Measurements from ENCODE around the gene SCRG1. TPM values are rescaled to one million over a fixed set of nuclear protein-coding genes. Genes with fewer than 3 reads are reported as not detected.

SCRG1 gene
- total RNA-seq: under 0.01 and 0.09 TPM in 2 replicates

DNA sequence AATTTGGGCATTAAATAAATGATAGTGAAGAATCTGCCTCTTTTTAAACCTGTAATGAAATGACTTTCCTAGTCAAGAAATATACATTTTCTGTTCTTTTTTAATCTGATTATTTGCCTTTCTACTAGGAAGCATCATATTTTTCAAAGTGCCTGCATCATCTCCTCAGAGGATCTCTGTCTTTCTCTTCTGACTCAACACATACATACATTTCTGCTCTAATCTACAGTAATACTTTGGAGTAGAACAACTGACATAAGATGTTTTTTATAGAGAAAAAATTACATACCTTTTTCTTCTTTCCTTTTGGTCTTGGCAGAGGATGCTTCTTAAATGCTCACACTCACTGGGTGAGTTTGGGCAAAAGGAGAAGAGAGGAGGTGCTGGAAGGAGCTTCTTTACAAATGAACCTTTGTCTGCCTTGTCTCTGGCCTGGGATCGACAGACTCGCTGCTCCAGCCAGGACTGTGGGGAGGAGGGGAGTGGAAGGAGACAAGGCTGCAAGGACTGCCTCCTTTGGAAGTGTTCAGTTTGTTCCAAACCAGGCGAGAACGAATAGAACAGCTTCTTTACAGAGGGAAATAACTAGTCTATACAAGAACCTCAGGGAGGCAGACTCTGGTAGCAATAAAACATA is at the start of gene SCRG1:
Gene SCRG1 (minus strand): TSS at position 338 of the 637 bp plus-strand sequence. CDS start 7,702 bp downstream, outside the sequence.

DNA sequence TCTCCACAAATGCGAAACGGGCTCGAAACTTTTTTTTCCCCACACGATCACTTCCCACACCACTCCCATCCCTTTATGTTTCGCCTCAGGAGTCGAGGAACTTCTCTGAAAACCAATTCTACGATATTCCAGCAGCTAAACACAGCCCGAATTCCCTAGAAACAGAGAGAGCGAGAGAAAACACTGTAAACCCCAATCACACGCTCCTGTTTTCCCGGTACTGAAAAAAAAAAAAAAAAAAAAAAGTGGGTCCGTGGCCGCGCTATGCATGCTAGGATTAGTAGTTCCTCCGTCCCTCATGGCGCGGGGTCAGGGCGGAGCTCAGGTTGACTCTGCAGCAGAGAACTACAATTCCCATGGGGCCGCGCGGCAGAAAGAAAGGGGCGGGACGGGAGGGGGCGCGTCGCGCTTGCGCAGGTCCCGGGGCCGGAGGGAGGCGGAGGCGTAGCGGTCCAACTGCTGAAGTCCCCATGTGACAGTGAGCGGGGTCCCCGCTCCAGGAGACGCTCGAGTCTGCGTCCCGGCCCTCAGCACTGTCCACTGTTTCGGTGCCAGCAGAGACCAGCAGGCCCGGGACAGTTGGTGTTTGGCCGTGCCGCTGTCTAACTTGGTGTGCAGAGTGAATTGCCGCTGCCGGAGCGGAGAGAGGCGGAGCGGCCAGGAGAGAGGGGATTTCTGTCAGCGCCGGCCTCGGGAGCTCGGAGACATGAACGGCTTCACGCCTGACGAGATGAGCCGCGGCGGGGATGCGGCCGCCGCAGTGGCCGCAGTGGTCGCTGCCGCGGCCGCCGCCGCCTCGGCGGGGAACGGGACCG is 28.2 kb downstream of the SCRG1 start, which contains the start of gene SAP30:
Gene SAP30 (plus strand): TSS at position 478 of the 815 bp plus-strand sequence. CDS start 229 bp downstream, at position 707.

Other genes starting within 250 kb of the SCRG1 start
- 9.8 and 15.1 TPM in 2 replicates for gene GALNT7, start 230.3 kb downstream of the SCRG1 start, total RNA-seq
- gene HMGB2, start 64.8 kb downstream of the SCRG1 start, total RNA-seq: 41.3 and 48.4 TPM in 2 replicates
- 15.8 and 19.2 TPM in 2 replicates for gene SAP30, start 28.2 kb downstream of the SCRG1 start, total RNA-seq
- gene HAND2, start 131.1 kb upstream of the SCRG1 start, total RNA-seq: 3.2 and 8.4 TPM in 2 replicates